GM21619 (cell line): ENCODE results near the gene DCUN1D1.

Experiments
- ATAC-seq: cut with Tn5 transposase; IDR thresholded peaks from one replicate; pipeline ENCODE4 v1.9.1; 2021; ENCODE audit not compliant: unreplicated experiment

DCUN1D1 gene

DNA sequence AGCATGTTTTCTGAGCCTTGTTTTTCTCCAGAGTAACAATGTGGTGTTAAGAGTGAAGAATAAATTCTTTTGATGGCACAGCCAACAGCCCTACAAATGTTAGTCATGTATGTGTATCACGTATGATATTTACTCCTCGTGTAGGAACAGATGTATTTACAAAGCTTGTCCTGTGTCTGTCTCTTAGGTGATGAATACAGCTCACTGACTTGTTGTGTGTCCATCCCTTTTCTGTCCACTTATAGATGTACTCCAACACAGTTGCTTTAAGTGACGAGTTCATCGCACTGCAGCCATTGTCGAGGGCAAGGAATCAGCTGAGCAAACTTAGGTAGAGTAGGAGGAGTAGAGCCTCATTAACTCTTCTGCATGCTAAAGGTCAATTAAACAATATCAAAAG is 78.1 kb downstream of the DCUN1D1 start:
- no peak for ATAC-seq

DNA sequence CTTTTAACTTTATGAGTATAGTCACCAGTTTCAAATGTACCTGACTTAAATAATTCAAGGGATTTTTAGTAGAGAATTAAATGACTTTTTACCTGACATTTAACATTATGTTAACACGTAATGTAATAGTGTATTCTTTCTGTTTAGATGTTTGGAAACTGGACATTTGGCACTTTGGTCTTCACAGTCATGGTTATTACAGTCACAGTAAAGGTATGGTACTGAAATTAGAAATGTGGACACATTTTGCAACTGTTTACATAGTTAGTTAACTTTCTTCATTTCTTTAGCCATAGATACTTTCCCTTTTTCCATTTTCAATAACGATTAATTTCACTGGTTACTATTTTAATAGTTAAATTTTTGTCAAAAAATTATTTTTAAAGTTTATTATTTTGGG is 83.8 kb downstream of the DCUN1D1 start:
- no peak for ATAC-seq

DNA sequence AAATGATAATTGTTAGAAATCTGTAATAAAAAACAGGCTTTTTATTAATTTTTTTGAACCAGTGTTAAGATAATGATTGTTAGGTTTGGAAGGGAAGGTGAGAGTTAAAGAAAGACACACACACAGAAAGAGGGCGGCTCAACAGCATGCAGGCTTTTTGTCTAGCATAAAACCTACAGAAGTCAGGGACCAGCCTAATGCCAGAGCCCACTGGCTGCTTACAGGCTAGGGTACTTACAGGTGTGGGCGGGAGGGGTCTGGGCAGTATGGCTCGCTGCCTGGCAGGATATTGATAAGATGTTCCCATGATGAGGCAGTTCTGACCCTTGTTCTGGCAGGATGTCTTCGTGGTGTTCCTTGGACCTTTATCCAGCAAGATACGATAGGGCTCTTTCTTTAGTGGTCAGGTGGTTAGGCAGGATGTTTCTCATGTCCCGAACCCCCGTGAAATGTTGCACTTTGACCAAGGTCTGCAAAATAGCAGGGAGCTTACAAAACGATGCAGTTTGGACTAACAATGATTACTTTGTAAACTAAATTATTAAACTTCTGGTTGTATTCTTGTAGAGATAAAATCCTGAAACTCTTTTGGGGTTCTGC is 84.7 kb downstream of the DCUN1D1 start:
- no peak for ATAC-seq

DNA sequence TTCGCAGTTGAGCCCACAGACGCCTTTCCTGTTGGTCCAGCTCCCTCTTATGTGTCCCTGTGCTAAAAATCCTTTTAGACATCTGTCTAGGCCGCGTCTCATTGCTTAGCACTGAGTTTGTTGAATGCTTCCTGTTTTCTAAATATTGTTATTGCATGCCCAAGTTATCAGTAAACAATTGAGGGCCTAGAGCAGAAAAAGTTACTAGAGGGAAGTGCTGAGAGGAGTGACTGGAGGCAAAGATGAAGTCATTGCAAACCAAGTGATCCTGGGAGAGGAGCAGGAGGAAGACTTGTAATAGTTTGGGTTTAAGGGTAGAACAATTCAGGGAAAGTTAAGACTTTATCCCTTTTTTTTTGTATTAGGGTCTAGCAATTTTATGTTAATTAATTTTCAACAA is 88.1 kb downstream of the DCUN1D1 start:
- ATAC-seq, result no peak

DNA sequence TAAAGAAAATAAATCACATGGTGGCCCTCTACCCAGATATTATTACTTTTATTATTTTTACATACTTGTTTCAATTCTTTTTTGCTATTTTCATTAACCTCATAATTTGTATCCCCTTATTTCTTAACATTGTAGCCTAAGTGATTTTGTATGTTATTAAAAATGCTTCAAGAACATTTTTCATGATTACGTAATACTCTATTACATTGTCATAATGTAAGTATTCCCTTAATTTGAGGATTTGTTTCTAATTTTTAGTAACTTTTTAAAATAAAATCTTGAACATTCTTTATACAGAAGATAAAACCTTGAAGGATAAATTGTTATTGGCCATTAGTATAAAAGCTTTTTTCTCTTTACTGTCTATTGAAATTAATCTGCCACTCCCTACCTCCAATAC is 89.0 kb downstream of the DCUN1D1 start:
- no peak for ATAC-seq

DNA sequence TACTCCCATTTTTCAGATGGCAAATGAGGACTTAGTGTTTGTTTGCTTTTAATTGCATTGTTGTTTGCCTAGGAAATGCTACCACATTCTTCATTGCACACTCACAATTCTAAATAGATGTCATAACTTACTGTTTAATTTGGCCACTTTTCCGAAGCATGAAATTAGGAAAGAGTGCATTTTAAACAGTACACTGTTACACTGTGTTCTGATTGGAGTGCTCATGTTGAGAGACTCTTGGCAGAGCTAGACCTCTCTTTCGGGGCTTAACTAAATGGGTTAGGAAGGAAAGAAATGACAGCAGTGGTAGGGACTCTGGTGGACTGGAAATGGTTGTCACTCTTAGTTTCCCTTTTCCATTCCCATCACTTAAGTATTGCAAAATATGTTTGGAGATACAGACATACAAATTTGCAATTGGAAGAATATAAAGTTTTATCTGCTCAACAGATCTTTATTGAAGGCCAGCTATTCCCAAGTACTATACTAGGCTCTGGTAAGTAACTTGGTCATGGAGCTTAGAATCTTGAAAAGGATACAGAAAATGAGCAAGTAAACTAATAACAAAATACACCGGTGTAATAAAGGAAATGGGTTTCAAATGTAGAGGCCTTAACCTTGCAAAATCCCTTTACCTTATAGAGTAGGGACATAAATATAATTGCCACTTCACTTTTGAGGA is 90.2 kb downstream of the DCUN1D1 start:
- no peak for ATAC-seq
